ENCODE data around the gene ZNF43.
A peak's percentile ranks its signal among the peaks of the same experiment; 100 is the strongest.
"Not testable (repeated sequence)": the region's sequence is repeated elsewhere in the genome, so short reads cannot be mapped to it uniquely, and the experiment has no call there.

ZNF43 gene

GRCh38 chr19:21789466-21790085 lies 46.4 kb downstream of the ZNF43 start:
- no peak for DNase-seq

DNA sequence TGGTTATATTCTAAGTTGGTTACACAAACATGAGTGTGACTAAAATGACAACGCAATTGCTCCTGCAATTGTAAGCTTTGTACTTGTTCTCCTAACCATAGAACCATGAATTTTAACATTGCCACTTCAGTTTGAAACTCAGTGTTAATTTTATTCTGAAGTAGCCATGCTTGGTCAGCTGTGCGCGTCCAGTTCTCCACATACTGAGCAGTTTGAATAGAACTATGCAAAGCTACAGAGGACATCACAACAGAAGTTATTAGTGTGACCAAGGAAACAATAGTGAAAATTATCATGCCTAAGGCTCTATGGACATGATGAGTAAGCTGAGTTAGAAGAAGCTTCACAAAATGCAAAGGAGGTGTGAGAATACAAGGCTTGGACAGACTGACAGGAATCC lies 49.0 kb downstream of the ZNF43 start:
- DNase-seq, result no peak

- DNase-seq, result not testable (repeated sequence)
These were observed 60.2 kb downstream of the ZNF43 start for GRCh38 chr19:21775792-21776191.

GRCh38 chr19:21767065-21767800 lies 68.7 kb downstream of the ZNF43 start, which contains the start of gene ZNF100:
ZNF100 (minus strand) TSS chr19:21767579; CDS start chr19:21767429, 150 bp downstream.
- peak; percentile 94 for DNase-seq

- not testable (repeated sequence) for DNase-seq
These were observed 69.3 kb downstream of the ZNF43 start for GRCh38 chr19:21766705-21767064.

DNA sequence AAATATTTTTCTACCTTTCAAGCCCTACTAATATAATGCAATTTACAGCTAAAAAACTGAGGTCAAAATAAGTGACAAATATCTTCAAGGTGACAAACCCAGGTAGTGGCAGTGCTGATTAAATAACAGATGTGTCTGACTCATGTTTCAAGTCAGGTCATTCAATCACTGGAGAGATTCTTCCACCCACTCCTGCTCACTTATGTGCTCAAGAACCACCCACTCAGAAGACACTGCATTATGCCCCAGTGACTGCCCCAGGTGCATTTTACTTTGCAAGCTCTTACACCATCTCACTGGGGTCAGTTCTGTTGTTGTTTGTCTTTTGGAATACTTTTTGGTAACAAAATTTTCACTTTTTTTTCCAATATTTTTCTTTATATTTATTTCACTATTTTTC lies 70.8 kb downstream of the ZNF43 start:
- DNase-seq, result no peak

GRCh38 chr19:21761547-21761946 lies 74.4 kb downstream of the ZNF43 start:
- not testable (repeated sequence) for DNase-seq

DNA sequence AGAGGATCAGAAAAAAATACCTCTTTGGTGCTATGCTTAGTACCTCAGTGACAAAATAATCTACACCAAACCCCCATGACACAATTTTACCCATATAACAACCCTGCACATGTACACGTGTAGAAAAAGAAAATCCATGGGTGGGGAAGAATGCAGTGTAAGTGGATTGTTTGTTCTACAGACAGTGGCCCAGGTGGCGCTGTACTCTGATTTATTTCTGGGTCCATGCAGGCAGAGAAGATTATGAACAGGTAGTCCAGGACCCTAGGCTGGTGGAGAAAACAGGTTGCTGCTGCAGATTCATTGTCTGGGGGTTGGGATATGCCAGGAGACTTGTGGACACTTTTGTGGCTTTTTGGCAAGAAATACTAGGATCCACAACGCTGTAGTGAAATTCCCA lies 77.7 kb downstream of the ZNF43 start:
- DNase-seq, result no peak

GRCh38 chr19:21755555-21755954 lies 80.4 kb downstream of the ZNF43 start:
- DNase-seq, result not testable (repeated sequence)
